ENCODE measurements around the gene MEX3D.
"Not testable (repeated sequence)": the region's sequence is repeated elsewhere in the genome, so short reads cannot be mapped to it uniquely, and the experiment has no call there.

Gene MEX3D

DNA sequence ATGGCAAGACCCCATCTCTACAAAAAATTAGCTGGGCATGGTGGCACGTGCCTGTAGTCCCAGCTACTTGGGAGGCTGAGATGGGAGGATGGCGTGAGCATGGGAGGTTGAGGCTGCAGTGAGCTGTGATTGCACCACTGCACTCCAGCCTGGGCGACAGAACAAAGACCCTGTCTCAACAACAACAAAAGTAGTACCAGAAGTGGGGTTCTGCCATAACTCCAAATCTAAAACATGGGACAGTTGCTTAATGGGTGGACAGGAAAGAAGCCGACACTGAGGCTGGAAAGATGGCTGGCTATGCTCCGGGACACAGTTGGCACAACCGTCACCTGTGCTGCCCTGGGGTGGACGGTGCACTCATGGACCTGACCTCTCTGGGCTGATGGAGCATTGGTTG is 32.4 kb downstream of the MEX3D start:
- not testable (repeated sequence) for DNase-seq (ENCODE audit: low spot score)

DNA sequence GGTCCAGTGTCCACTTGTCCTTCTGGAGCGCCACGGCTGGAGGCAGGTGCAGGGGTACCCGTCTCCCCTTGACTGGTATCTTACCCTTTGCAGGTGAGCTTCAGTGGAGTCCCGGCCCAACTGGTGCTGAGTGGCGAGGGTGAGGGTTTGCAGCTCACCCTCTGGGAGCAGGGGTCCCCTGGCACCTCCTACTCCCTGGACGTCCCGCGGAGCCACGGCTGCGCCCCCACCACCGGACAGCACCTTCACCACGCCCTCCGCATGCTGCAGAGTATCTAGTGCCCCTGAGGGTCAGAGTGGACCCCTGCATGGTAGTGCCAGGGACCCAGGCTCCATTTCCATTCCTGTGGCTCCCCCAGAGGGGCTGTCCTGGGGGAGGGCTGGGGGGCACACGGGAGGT is 33.2 kb downstream of the MEX3D start:
- no peak for DNase-seq (ENCODE audit: low spot score)

DNA sequence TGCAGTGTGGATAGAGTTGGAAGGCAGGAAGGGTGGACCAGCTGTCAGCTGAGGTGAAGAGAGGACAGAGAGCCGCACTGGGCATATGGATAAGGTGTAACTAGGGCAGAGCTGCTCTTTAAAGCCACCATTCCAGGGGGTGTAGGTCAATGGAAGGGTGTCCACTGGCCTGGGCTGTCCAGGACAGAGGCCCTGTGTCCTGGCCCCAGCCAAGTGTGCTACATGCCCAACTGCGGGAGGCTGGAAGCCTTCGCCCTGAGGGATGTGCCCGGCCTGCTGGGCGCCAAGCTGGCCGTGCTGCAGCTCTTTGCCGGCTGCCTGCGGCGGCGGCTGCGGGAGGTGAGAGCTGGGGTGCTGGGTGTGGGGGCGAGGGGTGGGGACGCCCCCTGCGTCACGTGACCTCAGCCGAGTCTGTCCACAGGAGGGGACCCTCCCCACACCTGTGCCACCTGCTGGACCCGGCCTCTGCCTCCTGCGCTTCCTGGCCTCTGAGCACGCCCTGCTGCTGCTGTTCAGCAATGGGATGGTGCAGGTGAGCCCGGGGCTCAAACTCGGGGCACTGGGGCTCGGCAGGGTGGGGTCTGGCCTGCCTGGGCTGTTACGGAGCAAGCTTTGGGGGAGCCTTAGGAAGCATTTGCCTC is 34.5 kb downstream of the MEX3D start:
- DNase-seq (ENCODE audit: low spot score): no peak

DNA sequence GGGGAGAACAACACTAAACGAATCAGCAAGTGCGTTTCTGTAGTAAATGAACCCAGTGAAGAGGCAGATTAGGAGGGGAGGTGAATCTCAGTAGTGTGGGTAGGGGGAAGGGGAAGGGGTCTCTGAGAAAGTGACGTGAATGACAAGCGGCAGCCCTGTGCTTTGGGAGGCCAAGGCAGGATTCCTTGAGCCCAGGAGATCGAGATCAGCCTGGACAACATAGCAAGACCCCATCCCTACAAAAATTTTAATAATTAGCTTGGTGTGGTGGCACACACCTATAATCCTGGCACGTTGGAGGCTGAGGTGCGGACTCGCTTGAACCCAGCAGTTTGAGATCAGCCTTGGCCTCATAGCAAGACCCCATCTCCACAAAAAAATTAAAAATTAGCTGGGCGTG is 36.1 kb downstream of the MEX3D start:
- DNase-seq (ENCODE audit: low spot score): no peak

DNA sequence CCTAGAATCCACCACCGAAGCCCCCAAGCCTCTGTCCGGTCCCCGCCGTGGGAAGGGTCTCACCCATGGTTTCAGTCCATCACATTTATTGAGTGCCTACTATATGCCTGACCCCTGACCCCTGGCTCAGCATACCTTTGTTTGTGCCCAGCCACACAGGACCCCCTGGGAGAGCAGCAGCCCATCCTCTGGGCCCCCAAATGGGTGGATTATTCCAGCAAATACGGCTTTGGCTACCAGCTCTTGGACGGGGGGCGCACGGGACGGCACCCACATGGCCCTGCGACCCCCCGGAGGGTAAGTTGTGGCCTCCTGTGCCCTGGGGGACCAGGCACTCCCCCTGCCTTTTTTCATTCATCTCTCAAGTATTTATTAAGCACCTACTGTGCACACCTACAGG is 36.5 kb downstream of the MEX3D start:
- DNase-seq (ENCODE audit: low spot score): no peak

DNA sequence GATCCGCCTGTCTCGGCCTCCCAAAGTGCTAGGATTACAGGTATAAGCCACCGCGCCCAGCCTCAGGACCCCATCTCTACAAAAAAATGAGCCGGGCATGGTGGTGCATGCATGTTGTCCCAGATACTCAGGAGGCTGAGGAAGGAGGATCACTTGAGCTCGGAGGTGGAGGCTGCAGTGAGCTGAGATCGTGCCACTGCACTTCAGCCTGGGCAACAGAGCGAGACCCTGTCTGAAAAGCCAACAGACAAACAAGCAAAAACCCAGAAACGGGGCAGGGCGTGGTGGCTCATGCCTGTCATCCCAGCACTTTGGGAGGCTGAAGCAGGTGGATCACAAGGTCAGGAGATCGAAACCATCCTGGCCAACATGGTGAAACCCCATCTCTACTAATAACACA is 37.3 kb downstream of the MEX3D start:
- not testable (repeated sequence) for DNase-seq (ENCODE audit: low spot score)

DNA sequence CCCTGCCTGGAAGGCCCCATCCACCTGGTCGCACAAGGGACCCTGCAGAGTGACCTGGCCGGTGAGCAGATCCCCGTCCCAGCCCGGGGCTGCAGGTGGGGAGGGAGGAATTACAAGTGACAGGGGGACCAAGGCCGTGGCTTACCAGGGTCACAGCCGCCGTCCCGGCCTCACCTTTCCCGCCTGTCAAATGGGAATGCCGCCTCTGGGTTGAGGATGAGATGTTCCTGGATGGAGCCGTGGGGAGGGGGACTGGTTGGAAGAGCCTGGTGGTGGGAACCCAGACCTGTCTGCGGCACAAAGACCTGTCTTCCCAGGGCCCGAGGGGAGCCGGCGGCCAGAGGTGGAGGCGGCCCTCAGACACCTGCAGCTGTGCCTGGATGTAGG is 38.7 kb downstream of the MEX3D start:
- DNase-seq (ENCODE audit: low spot score): no peak

DNA sequence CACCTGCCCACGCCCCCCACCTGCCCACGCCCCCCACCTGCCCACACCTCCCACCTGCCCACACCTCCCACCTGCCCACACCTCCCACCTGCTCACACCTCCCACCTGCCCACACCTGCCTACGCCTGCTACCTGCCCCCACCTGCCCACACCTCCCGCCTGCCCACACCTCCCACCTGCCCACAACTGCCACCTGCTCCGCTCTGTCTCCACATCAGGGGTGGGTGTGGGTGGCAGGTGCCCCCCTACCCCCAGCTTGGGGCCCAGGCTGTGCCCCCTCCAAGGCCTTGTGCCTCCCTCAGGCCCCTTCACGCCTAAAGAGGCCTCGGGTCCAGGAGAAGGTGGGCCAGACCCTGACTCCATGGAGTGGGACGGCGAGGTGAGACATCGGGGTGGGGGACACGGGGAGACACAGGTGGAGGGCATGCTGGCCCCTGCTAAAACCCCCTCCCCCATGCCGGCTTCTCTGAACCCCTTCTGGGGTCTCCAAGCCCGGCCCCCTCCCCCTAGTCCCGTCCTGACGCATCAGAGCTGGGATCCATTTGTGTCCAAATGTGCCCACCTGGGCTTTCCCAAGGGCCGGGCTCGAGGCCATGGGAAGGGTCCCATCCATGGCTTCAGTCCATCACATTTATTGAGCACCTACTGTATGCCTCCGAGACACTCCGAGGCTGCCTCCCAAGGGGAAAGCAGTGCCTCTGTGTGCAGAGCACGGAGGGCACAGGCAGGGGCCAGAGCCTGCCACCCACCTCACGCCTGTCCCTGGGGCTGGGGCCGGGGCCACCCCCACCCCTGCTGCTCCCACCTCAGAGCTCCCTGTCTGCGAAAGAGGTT is 39.3 kb downstream of the MEX3D start:
- no peak for DNase-seq (ENCODE audit: low spot score)

DNA sequence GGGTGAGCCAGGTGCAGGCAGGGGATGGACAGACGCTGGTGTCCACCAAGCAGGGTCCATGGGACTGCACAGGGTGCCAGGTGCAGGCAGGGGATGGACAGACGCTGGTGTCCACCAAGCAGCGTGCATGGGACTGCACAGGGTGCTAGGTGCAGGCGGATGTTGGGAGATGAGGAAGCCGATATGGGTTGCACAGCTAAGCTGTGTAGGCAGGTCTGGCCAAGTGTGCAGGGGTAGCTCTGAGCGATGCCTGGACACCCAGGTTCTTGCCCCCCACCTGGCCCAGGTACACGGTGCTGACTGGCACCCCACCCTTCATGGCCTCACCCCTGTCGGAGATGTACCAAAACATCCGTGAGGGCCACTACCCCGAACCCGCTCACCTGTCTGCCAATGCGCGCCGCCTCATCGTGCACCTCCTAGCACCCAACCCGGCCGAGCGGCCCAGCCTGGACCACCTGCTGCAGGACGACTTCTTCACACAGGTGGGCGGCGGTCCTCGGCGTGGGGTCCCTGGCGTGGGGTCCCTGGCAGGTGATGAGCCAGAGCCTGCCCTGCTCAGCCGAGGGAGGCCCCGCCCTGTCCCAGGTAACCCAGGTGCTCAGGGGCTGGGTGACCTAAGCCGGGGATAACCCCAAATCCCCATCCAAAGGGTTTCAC is 40.3 kb downstream of the MEX3D start:
- DNase-seq (ENCODE audit: low spot score): no peak

DNA sequence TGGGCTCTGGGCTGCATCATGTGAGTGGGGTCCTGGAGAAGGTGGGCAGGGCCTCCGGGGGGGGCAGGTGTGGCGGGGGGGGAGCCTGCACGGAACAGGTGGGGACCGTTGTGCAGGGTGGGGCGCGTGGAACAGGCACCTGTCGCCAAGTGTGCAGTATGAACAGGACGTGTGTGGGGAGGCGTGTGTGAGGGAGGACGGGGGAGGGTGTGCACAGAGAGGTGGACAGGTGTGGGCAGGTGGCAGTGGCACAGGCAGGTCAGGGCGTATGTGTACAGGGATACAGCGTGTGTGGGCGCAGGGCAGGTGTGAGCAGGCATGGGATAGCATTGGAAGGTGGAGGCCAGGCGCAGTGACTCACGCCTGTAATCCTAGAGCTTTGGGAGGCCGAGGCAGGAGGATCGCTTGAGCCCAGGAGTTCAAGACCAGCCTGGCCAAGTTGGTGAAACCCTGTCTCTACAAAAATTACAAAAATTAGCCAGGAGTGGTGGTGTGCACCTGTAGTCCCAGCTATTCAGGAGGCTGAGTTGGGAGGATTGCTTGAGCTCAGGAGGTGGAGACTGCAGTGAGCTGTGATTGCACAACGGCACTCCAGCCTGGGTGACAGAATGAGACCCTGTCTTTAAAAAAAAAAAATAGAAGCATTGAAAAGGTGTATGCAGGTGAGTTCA is 41.0 kb downstream of the MEX3D start:
- no peak for DNase-seq (ENCODE audit: low spot score)

DNA sequence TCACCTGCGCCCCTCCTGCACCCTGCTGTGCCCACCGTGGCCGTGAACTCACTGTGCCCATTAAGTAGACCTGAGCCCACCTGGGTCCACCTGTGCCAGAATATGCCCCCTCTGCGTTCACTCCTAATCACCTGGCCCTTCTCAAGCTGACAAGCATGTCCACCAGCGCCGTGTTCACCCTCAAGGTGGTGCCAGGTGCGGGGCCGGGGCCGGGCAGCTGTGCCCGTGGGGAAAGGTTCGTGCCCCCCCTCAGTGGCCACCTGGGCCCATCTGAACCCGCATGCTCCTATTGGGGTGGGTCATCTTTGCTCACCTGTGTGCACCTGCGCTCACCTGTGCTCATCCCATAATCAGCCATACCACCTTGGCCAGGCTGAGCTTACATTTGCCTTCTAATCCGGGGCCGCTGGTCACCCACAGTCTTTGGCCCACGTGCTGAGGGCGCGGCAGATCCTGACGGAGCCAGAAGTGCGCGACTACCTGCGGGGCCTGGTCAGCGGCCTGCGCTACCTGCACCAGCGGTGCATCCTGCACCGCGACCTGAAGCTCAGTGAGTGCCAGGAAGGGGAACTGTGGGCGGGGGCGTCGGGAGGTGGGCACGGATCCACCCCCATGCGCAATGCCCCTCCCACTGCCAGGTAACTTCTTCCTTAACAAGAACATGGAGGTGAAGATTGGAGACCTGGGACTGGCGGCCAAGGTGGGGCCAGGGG is 41.9 kb downstream of the MEX3D start:
- no peak for DNase-seq (ENCODE audit: low spot score)

DNA sequence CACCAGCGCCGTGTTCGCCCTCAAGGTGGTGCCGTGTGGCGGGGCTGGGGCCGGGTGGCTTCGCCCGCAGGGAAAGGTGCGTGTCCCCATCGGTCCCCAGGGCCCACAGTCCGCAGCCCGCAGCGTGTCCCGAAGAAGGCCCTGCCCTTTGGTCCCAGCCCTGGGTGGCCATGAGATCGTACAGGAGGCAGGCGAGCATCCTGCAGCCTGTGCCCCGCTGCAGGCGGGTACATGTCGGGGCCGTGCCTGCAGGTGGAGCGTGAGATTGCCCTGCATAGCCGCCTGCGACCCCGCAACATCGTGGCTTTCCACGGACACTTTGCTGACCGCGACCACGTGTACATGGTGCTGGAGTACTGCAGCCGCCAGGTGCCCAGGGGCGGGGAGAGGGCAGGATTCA is 42.8 kb downstream of the MEX3D start:
- DNase-seq (ENCODE audit: low spot score): no peak

DNA sequence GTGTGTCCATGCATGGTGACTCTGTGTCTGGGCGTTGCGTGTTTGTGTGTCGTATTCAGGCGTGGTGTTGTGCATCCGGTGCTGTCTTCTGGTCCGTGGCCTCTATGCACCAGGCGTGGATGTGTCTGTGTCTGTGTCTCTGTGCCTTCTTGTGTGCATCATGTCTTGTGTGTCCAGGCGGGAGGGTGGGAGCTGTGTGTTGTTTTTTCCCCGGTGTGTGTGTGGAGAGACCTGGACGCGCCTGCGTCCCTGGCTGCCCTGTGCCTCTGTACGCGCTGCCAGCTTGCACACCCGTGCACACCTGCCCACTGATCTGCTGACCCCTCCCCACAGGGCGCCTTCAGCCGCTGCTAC is 43.2 kb downstream of the MEX3D start:
- DNase-seq (ENCODE audit: low spot score): no peak

DNA sequence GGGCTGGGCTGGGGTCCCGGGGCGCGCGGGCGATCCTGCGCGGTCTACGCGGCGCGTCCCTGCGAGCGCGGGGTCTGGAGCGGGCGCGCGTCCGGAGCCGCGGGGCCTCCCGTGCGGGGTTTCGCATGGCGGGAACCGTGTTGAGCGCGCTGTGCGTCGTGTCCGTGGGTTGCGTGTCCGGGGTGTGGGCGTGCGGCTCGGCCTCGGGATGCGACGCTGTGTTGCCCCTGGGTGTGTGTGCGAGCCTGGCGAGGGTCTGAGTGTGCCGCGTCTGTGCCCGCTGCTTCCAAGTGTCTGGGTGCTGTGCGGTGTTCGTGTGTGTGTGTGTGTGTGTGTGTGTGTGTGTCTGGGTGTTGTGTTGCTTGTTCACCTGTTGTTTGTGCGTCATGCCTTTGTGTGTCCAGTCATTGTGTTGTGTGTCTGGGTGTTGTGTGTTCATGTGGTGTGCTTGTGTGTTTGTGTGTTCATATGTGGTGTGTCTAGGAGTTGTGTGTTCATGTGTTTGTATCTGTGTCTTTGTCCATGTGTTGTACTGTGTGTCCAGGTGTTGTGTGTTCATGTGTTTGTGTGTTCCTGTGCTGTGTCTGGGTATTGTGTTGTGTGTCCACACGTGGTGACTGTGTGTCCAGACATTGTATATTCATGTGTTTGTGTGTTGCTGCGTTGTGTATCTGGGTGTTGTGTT is 43.7 kb downstream of the MEX3D start:
- DNase-seq (ENCODE audit: low spot score): no peak

DNA sequence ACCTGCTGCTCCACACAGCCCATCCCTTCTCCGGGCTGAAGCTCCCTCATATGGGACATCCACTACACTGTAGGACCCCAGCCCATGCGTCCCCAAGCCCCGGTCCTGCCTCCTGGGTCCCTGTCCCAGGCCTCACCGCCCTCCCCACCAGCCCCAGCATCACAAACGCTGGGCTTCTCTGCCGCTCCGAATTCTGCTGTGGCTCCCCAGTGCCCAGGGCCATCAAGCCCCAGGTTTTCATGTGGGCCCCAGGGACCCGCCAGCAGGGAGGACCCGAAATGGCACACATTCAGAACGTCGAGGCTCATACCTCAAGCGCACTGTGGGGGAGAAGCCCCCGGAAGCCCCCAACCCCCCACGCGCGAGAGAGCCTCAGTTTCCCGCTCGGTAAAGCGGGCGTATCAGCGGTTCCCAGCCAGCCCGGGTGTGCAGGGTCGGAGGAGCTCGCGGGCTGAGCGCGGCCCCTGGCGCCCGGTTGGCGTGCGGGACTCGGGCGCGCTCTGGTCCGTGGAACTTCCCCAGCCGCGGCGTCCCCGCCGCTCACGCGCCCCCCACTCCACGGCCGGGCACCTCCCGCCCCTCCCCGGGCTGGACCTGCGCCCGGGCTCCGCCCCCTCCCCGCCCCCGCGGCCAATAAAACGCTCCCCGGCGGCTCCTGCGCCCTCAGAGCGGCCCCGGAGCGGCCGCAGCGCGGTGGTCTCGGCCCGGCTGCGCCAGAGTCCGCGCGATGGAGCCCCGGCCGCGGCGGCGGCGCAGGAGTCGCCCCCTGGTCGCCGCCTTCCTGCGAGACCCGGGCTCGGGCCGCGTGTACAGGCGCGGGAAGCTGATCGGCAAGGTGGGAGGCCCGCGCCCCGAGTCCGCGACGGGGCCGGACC is 44.5 kb downstream of the MEX3D start, which contains the start of gene PLK5:
Gene PLK5, plus strand, starts transcription at position 666 of the 875 bp plus-strand sequence. CDS start 2,920 bp downstream, outside the sequence.
- no peak for DNase-seq (ENCODE audit: low spot score)

DNA sequence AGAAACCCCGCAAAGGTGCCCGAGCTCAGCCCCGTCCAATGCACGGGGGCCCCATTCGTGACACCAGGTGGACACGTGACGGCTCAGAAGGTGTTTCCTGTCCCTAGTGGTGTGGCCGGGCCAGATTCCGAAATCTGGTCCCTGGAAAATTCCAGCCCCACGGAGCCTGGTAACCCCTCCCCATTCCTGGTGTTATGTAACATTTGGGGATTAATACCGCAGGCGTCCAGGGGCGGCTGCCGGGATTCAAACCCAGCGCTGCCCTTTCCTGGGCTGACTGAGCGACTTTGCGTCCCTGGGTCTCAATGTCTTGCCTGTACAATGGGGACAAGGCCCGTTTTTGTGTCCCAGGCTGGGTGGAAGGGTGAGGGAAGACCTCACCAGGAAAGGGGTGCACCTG is 45.3 kb downstream of the MEX3D start:
- no peak for DNase-seq (ENCODE audit: low spot score)

DNA sequence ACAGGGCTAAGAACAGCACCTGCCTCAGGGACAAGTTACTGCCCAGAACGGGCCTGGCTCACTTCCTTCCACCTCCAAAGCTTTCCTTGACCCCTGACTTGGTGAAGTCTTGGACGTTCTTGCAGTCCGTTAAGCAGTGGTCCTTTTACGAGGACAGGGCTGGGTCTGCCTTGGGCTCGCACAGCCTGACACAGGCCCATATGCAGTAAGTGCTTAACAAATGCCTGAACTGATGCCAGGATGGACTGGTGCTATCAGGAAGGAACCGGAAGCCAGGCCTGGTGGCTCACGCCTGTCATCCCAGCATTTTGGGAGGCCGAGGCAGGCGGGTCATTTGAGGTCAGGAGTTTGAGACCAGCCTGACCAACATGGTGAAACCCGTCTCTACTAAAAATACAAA is 46.1 kb downstream of the MEX3D start:
- no peak for DNase-seq (ENCODE audit: low spot score)

DNA sequence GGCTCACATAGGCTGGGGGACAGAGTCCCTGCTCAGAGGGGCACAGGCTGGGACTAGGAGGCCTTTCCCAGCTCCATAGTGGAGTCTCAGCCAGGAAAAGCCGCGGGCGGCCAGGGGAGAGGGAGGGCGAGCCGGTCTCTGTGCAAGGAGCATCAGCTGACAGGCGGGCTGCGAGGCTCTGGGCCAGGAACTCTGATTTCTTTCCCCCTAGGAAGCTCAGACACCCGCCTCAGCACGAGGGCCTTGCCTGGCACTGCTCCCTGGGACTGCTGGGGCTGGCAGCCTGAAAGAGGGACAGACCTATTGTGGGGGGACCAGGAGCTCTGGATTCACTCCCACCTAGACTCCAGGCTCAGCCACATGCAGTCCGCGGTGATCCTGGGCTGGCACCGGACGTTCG is 46.5 kb downstream of the MEX3D start:
- no peak for DNase-seq (ENCODE audit: low spot score)

DNA sequence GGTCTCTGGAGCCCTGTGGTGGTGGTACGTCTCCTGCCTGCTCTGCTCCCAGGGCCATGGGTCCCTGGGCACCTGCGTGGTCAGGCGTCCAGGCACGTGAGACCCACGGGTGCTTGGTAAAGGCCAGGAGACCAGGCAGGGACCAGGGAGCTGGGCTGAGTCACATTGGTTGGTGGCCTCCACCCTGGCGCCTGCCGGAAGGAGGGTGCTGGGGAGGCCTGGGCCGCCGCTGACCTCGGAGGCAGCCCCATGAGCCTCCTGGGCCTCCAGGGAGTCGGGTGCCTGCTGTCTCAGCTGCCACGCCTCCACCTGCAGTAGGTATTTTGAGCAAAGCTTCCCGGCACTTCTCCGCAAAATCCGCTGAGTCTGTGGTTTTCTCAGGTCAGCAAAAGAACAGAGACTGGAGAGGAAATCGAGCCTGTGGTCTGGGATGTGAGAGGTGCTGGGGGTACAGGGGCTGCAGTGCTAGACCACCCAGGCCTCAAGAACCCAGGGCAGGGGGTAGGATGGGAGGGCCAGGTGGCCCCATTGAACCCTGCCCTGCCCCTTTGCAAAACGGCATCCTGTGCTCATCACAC is 47.8 kb downstream of the MEX3D start:
- no peak for DNase-seq (ENCODE audit: low spot score)

DNA sequence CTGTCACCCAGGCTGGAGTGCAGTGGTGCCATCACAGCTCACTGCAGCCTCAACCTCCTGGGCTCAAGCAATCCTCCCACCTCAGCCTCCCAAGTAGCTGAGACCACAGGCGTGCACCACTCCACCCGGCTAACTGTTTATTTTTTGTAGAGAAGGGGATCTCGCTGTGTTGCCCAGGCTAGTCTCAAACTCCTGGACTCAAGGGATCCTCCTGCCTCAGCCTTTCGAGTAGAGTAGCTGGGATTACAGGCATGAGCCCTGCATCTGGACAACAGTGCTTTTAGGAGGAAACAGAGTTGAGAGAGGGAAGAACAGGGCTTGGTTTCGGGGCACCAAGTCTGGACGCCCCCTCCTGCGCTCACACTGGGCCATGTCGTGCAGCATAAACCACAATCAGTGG is 48.3 kb downstream of the MEX3D start:
- not testable (repeated sequence) for DNase-seq (ENCODE audit: low spot score)
